Activated T-cell treated with anti-CD3 and anti-CD28 coated beads for 24 hours (primary cell): ENCODE results near the gene SORT1.
"Not testable (repeated sequence)": the region's sequence is repeated elsewhere in the genome, so short reads cannot be mapped to it uniquely, and the experiment has no call there.

Experiments
- DNase-seq: peaks from one replicate; pipeline ENCODE4 v3.0.0-alpha.2; 2020; ENCODE audit warnings: low read depth

SORT1 gene

DNA sequence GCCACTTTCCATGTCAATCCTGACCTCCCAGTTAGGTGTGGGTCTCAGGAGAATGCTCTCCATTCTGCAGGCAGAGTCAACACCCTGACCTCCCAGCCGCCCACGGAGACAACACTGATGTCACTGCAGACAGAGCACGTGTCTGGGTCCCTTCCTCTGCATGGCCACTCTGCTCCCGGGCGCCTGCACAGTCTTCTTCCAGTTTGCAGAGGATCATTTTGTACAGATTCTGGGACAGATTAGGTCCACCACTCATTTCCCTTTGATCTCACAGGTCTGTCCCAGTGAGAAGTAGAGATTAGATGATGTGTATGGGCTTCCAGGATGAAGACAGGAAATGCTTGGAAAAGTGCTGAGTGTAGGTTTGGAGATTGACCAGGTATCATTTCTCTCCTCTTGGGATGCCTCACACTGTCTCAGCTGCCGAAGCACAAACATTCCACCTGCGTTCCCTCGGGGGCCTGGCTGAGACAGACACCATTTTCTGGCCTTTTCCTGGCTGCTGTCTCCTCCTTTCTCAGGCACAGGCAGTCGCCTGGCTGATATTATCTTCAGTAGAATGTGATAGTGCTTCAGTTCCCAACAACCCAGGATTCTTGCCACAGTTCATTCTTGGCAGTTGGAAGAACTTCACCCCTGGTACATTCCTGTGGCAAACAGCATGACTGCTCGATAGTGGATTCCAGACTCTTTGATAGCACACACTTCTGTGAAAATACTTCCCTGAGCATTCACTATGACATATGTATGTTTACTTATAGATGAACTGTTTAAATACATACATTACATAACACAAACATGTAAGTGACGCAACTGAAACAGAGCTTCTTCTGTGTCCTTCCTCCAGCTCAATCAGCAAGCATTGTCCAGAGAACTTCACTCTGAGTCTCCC, 98.8 kb downstream of the SORT1 start:
- no peak for DNase-seq

DNA sequence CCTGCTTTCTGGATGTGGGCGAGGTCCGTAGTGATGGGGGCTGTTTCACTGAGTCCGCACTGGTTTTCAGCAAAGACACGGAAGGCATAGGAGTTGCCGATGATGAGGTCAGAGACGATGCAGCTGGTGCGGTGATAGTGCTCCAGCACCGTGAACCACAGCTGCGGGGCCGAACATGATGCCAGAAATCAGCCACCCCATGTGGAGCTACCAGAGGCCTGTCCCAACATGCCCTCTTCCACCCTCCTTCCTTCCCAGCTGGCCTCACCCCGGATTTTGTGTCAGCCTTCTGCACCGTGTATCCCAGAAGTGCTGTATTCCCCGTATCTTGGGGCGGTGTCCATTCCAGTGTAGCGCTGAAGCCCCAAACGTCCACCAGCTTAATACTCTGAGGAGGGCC, 100.9 kb downstream of the SORT1 start:
- DNase-seq: no peak

GRCh38 chr1:109295712-109296415, 101.9 kb downstream of the SORT1 start:
- no peak for DNase-seq

- DNase-seq: no peak
Observed at GRCh38 chr1:109294481-109294880, 103.2 kb downstream of the SORT1 start.

DNA sequence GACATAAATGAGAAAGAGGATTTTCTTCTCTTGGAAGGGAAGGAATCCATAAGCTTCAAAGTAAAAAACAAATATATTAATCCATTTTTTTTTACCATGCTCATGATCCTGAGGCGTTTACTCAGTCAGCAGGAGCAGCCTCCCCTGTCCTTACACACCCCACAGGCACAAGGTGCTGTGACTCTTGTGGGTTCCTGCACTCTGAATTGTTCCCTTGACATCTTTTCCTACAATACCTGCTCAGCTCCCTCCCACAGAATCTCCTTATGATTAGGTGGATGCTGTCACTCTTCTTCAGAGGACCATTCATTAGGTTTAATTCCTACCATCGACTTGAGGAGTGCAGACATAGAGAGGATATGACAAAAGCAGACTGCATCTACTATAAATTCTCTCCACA, 104.7 kb downstream of the SORT1 start:
- DNase-seq: no peak

- DNase-seq: no peak
Observed at GRCh38 chr1:109292364-109292763, 105.4 kb downstream of the SORT1 start.

DNA sequence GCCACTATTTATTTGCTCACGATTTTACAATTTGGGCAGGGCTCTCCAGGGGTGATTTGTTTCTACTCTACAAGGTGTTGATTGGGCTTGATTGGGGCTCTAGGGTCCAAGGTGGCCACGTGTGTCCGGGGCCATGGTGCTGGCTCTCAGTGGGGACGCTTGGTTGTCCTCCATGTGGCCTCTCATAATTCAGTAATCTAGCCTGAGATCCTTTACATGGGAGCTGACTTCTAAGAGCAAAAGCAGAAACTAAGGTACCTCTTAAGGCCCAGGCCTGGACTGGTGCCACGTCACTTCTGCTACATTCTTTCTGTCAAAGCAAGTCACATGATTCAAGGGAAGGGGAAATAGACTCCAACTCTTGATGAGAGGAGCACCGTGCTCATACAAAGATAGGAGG, 106.7 kb downstream of the SORT1 start:
- no peak for DNase-seq

GRCh38 chr1:109290137-109290536, 107.6 kb downstream of the SORT1 start:
- DNase-seq: no peak

DNA sequence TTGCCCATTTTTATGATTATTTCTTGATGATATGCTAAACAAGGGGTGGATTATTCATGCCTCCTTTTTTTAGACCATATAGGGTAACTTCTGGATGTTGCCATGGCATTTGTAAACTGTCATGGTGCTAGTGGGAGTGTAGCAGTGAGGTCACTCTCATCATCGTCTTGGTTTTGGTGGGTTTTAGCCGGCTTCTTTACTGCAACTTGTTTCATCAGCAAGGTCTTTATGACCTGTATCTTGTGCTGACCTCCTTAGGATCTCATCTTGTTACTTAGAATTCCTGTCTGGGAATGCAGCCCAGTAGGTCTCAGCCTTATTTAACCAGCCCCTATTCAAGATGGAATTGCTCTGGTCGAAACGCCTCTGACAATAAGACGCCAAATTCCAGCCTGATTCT, 111.0 kb downstream of the SORT1 start:
- not testable (repeated sequence) for DNase-seq

DNA sequence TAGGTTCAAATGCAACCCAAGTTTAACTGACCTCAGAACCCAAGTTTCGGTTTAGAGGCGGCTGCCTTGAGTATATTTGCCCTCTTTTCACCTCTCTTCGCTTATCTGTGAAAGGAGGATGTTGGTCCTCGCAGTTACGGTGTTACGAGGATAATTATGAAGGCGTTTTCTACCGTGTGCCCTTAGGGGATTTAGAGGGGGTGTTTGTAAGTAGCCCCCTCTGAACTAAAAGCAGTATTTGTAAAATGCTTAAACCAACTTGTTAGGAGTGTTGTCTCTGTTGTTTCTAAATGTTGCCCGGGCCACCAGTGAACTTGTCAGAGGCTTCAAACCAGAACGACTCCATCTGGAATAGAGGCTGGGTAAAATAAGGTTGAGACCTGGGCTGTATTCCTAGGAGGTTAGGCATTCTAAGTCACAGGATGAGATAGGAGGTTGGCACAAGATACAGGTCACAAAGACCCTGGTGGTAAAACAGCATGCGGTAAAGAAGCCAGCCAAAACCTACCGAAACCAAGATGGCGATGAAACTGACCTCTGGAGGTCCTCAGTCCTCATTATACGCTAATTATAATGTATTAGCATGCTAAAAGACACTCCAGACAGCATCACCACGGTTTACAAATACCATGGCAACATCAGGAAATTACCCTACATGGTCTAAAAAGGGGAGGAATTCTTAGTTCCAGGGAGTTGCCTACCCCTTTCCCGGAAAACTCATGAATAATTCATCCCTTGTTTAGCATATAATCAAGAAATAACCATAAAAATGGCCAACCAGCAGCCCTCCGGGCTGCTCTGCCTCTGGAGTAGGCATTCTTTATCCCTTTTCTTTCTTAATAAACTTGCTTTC, 113.7 kb downstream of the SORT1 start:
- DNase-seq: no peak

- DNase-seq: peak; percentile 88
Observed at GRCh38 chr1:109282952-109283747, 114.6 kb downstream of the SORT1 start, which contains the start of gene PSRC1. PSRC1 (minus strand) TSS chr1:109283145.

DNA sequence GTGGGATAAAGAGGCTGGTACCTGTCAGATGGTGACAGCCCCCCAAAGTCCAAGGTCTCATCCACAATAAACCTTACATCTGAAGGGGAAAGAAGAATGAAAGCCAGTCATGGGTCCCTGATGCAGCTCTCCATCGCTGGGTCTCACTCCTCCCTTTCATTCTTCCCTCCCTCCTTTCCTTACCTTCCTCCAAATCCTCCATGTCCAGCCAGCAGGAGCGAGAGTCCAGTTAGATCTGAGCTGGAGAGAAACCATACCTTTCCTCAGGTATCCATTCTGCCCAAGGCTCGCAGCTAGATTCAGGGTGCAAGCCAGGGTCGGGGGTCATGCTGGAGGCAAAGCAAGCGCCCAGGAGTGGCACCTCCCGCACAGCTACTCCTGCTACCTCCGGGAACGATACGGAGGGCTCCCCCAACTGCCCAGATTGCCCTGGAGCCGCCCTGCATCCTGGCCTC, 115.2 kb downstream of the SORT1 start:
- no peak for DNase-seq

- no peak for DNase-seq
Observed at GRCh38 chr1:109281680-109282496, 115.8 kb downstream of the SORT1 start.

DNA sequence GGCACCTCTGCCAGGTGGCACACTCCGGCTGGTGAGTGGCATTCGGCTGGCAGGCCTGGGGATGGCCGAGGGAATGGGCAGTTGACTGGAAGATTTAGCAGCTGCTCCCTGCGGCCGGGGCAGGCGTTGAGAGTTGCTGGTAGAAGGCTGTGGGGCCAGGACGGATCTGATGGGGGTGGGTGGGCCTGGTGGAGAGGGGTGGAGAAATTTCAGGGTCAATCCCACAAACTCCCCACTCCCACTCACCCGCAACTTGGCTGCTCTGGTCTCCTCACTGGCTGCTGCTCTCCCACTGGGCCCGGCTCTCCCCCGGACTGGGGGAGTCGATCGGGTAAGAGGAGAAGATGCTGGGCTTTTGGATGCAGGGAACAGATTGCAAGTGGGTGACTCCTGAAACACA, 116.9 kb downstream of the SORT1 start:
- no peak for DNase-seq

GRCh38 chr1:109279615-109280278, 118.0 kb downstream of the SORT1 start:
- no peak for DNase-seq

DNA sequence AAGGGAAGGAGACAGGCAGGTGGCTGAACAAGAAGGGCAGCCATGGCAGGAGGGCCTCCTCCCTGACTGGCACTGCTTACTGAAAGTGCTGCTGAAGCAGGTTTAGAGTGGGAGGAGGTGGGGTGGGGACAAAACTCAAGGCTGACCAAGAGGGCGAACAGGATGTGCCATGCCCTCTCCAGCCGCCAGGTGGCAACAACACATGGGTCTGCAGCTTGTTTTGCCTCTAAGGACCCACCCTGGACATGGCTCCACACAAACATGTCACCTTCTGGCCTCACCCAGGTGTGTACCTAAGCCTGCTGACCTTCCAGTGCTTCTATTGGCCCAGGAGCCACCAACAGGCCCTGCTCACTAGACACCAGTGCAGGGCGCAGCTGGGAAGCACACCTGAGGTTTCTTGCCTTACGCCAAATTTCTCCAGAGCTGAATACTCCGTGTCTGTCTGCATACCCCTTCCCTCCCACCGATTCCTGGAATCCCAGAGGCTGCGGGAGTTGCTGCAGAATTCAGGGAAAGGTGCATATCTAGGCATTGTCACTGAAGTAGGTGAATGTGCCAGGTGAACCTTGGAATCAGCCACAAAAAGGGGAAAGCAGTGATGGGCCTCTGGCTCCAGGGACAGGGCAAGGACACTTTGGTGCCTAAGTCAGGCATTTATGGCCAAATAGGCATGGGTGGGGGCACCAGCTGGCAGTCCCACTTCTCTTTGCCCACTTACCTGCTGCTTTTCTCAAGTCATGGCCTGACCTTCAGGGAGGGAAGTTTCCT, 120.1 kb downstream of the SORT1 start:
- peak; percentile 41 for DNase-seq

- no peak for DNase-seq
Observed at GRCh38 chr1:109275706-109276345, 121.9 kb downstream of the SORT1 start.
